ENCODE results near the gene PLOD1.

Gene PLOD1

GRCh38 chr1:11887666-11888007 is 46.9 kb upstream of the PLOD1 start:
- Histone ChIP-seq H3K27me3 (ENCODE audit: control insufficient read depth, low read length) (peaks cover 16% of the 10 kb centered on the region), H3K36me3 (ENCODE audit: control insufficient read depth, low read length) (no peaks in the 10 kb centered on the region), H3K27ac (ENCODE audit: low read depth, low read length) (no peak overlapping the region), H3K9me3 (ENCODE audit: control insufficient read depth, insufficient read depth, low read length) (no peaks in the 10 kb centered on the region), H3K4me1 (ENCODE audit: control insufficient read depth, low read length) (peaks cover 17% of the 10 kb centered on the region), H3K4me2 (ENCODE audit: low read length) (no peak overlapping the region), H3K9me2 (replicated peaks; ENCODE audit: control insufficient read depth, low read length) (no peaks in the 10 kb centered on the region), H3F3A (ENCODE audit: control insufficient read depth, insufficient read depth) (no peaks in the 10 kb centered on the region), H3K79me2 (ENCODE audit: control insufficient read depth, low read length) (no peaks in the 10 kb centered on the region), H4K20me1 (ENCODE audit: control insufficient read depth, insufficient read depth, low read depth, low read length) (no peaks in the 10 kb centered on the region), H3K4me3 (ENCODE audit: low read length) (no peak overlapping the region)
- TF ChIP-seq, protein P1, sequence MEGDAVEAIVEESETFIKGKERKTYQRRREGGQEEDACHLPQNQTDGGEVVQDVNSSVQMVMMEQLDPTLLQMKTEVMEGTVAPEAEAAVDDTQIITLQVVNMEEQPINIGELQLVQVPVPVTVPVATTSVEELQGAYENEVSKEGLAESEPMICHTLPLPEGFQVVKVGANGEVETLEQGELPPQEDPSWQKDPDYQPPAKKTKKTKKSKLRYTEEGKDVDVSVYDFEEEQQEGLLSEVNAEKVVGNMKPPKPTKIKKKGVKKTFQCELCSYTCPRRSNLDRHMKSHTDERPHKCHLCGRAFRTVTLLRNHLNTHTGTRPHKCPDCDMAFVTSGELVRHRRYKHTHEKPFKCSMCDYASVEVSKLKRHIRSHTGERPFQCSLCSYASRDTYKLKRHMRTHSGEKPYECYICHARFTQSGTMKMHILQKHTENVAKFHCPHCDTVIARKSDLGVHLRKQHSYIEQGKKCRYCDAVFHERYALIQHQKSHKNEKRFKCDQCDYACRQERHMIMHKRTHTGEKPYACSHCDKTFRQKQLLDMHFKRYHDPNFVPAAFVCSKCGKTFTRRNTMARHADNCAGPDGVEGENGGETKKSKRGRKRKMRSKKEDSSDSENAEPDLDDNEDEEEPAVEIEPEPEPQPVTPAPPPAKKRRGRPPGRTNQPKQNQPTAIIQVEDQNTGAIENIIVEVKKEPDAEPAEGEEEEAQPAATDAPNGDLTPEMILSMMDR (IDR thresholded peaks at IDR 0.05; ENCODE audit: low read depth, low read length, poor library complexity, severe bottlenecking): no peak
- TF ChIP-seq EZH2phosphoT487 (IDR thresholded peaks at IDR 0.05; ENCODE audit: borderline replicate concordance, low read length): no peak

DNA sequence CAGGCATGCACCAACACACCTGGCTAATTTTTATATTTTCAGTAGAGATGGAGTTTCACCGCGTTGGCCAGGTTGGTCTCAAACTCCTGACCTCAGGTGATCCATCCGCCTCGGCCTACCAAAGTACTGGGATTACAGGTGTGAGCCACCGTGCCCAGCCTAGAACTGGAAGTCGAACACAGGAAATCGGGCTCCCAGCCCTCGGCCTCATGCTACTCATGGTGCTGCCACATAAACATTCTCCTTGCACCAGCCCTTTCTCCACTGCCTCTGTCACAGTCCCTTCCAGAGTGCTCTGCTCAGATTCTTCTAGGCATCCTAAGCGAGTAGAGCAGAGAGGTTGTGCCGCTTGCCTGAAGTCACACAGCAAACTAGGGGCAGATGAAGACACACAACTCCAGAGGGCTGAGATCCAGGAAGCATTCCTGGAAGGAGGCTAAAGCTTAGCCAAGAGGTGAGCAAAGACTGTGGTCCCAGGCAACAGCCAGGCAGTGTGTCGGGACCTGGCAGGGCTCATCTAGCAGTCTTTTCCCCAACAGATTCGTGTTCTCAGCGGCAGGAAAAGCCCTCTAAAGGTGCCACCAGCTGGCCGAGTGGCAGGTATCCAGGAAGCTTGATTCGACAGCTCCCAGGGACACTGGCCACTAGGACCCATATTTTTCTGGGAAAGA is 46.2 kb upstream of the PLOD1 start:
- TF ChIP-seq, protein P1 (IDR thresholded peaks at IDR 0.05; ENCODE audit: low read depth, low read length, poor library complexity, severe bottlenecking): no peak
- TF ChIP-seq EZH2phosphoT487 (IDR thresholded peaks at IDR 0.05; ENCODE audit: borderline replicate concordance, low read length): no peak
- Histone ChIP-seq H3K27ac (ENCODE audit: low read depth, low read length) (no peak overlapping the region), H3K36me3 (ENCODE audit: control insufficient read depth, low read length) (no peaks in the 10 kb centered on the region), H3K4me3 (ENCODE audit: low read length) (no peak overlapping the region), H3K79me2 (ENCODE audit: control insufficient read depth, low read length) (no peaks in the 10 kb centered on the region), H3K27me3 (ENCODE audit: control insufficient read depth, low read length) (peaks cover 10% of the 10 kb centered on the region), H3K4me2 (ENCODE audit: low read length) (no peak overlapping the region), H3K9me3 (ENCODE audit: control insufficient read depth, insufficient read depth, low read length) (no peaks in the 10 kb centered on the region), H4K20me1 (ENCODE audit: control insufficient read depth, insufficient read depth, low read depth, low read length) (no peaks in the 10 kb centered on the region), H3K9me2 (replicated peaks; ENCODE audit: control insufficient read depth, low read length) (no peaks in the 10 kb centered on the region), H3F3A (ENCODE audit: control insufficient read depth, insufficient read depth) (no peaks in the 10 kb centered on the region), H3K4me1 (ENCODE audit: control insufficient read depth, low read length) (peaks cover 12% of the 10 kb centered on the region)

DNA sequence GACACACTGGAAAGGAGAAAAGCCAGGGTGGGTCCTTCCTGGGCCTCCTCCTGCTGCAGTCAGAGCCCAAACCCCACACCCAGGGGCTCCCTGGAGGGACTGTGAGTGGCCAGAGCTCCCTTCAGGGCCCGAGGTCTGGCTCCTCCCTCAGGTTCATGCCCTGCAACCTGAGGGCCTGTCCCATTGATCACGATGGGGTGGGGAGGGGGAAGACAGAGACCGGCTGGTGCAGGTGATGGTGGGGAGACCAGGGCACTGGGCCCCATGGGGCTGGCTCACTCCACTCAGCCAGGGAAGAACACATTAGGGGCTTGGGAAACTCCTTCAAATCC is 45.7 kb upstream of the PLOD1 start:
- no peaks in the 10 kb centered on the region for H3K79me2 ChIP-seq (ENCODE audit: control insufficient read depth, low read length)
- TF ChIP-seq EZH2phosphoT487 (IDR thresholded peaks at IDR 0.05; ENCODE audit: borderline replicate concordance, low read length): no peak
- TF ChIP-seq, protein P1 (IDR thresholded peaks at IDR 0.05; ENCODE audit: low read depth, low read length, poor library complexity, severe bottlenecking): no peak
- H4K20me1 ChIP-seq (ENCODE audit: control insufficient read depth, insufficient read depth, low read depth, low read length): no peaks in the 10 kb centered on the region
- no peak overlapping the region for H3K4me2 ChIP-seq (ENCODE audit: low read length)
- H3K4me1 ChIP-seq (ENCODE audit: control insufficient read depth, low read length): peaks cover 16% of the 10 kb centered on the region
- H3K9me3 ChIP-seq (ENCODE audit: control insufficient read depth, insufficient read depth, low read length): no peaks in the 10 kb centered on the region
- H3K27ac ChIP-seq (ENCODE audit: low read depth, low read length): no peak overlapping the region
- no peaks in the 10 kb centered on the region for H3F3A ChIP-seq (ENCODE audit: control insufficient read depth, insufficient read depth)
- peaks cover 8% of the 10 kb centered on the region for H3K27me3 ChIP-seq (ENCODE audit: control insufficient read depth, low read length)
- H3K9me2 ChIP-seq (replicated peaks; ENCODE audit: control insufficient read depth, low read length): no peaks in the 10 kb centered on the region
- no peaks in the 10 kb centered on the region for H3K36me3 ChIP-seq (ENCODE audit: control insufficient read depth, low read length)
- no peak overlapping the region for H3K4me3 ChIP-seq (ENCODE audit: low read length)
